ENCODE data around the gene SEBOX.

GRCh38 chr17:28390984-28391383 lies 26.0 kb upstream of the SEBOX start:
- no peak for TF ChIP-seq GATA3 (IDR thresholded peaks at IDR 0.05; ENCODE audit: low read depth, low read length)
- no peak for TF ChIP-seq GATA2 (IDR thresholded peaks at IDR 0.05; ENCODE audit: low read depth, low read length)
